ENCODE data around the gene WIPF2. TPM values are rescaled to one million over a fixed set of nuclear protein-coding genes. Genes with fewer than 3 reads are reported as not detected.

The WIPF2 gene
- total and polyA plus RNA-seq, 2 experiments from 2014 or later: 10.3 to 23.8 TPM

- Histone ChIP-seq H4K20me1 (ENCODE audit: insufficient read depth, poor library complexity, severe bottlenecking) (peaks cover 60% of the 10 kb centered on the region), H3K4me1 (ENCODE audit: insufficient read depth) (peaks cover 75% of the 10 kb centered on the region), H3K79me2 (peaks cover 99% of the 10 kb centered on the region), H3K9me3 (ENCODE audit: low read depth) (no peaks in the 10 kb centered on the region), H3K4me2 (peak overlapping the region; percentile 16), H3K4me3 (no peak overlapping the region), H3K36me3 (replicated peaks; ENCODE audit: insufficient read depth, low read depth) (no peaks in the 10 kb centered on the region), H2AFZ (no peak overlapping the region), H3K27ac (no peak overlapping the region), H3K9me2 (replicated peaks; ENCODE audit: insufficient read depth) (no peaks in the 10 kb centered on the region), H3K27me3 (no peaks in the 10 kb centered on the region)
- 57% methylated on average over 1 of the region's 1 CpG for WGBS (ENCODE audit: low lambda C conversion rate, missing lambda C conversion rate)
- no peak for DNase-seq (ENCODE audit: low spot score)
- TF ChIP-seq EZH2 (IDR thresholded peaks at IDR 0.05; ENCODE audit: borderline replicate concordance): no peak
Measured at GRCh38 chr17:40326832-40327199, 107.7 kb downstream of the WIPF2 start.

- no peak for DNase-seq (ENCODE audit: low spot score)
- TF ChIP-seq EZH2phosphoT487 (IDR thresholded peaks at IDR 0.05; ENCODE audit: low read depth, severe bottlenecking, unreplicated experiment): no peak
- no peak for TF ChIP-seq EZH2 (IDR thresholded peaks at IDR 0.05; ENCODE audit: borderline replicate concordance)
- TF ChIP-seq CTCF (IDR thresholded peaks at IDR 0.05; ENCODE audit: poor library complexity): no peak
- H3K9me2 ChIP-seq (replicated peaks; ENCODE audit: insufficient read depth): no peaks in the 10 kb centered on the region
- H3K4me1 ChIP-seq (ENCODE audit: insufficient read depth): peaks cover 75% of the 10 kb centered on the region
- peaks cover 55% of the 10 kb centered on the region for H4K20me1 ChIP-seq (ENCODE audit: insufficient read depth, poor library complexity, severe bottlenecking)
- peak overlapping the region; percentile 16 for H3K4me2 ChIP-seq
- no peaks in the 10 kb centered on the region for H3K36me3 ChIP-seq (replicated peaks; ENCODE audit: insufficient read depth, low read depth)
- no peak overlapping the region for H3K27ac ChIP-seq
- WGBS (ENCODE audit: low lambda C conversion rate, missing lambda C conversion rate): 85% methylated on average over 4 of the region's 4 CpGs
- no peak overlapping the region for H2AFZ ChIP-seq
- H3K27me3 ChIP-seq: no peaks in the 10 kb centered on the region
- H3K79me2 ChIP-seq: peaks cover 98% of the 10 kb centered on the region
- H3K4me3 ChIP-seq: no peak overlapping the region
- no peaks in the 10 kb centered on the region for H3K9me3 ChIP-seq (ENCODE audit: low read depth)
Measured at GRCh38 chr17:40327244-40327729, 108.2 kb downstream of the WIPF2 start.

- peaks cover 49% of the 10 kb centered on the region for H4K20me1 ChIP-seq (ENCODE audit: insufficient read depth, poor library complexity, severe bottlenecking)
- peaks cover 76% of the 10 kb centered on the region for H3K4me1 ChIP-seq (ENCODE audit: insufficient read depth)
- no peak overlapping the region for H3K4me3 ChIP-seq
- DNase-seq (ENCODE audit: low spot score): no peak
- no peaks in the 10 kb centered on the region for H3K36me3 ChIP-seq (replicated peaks; ENCODE audit: insufficient read depth, low read depth)
- 32% methylated on average over 2 of the region's 3 CpGs for WGBS (ENCODE audit: low lambda C conversion rate, missing lambda C conversion rate)
- no peaks in the 10 kb centered on the region for H3K9me2 ChIP-seq (replicated peaks; ENCODE audit: insufficient read depth)
- H3K27ac ChIP-seq: peak overlapping the region; percentile 57
- peak overlapping the region; percentile 5 for H3K4me2 ChIP-seq
- no peaks in the 10 kb centered on the region for H3K27me3 ChIP-seq
- H3K9me3 ChIP-seq (ENCODE audit: low read depth): no peaks in the 10 kb centered on the region
- TF ChIP-seq EZH2phosphoT487 (IDR thresholded peaks at IDR 0.05; ENCODE audit: low read depth, severe bottlenecking, unreplicated experiment): no peak
- TF ChIP-seq EZH2 (IDR thresholded peaks at IDR 0.05; ENCODE audit: borderline replicate concordance): no peak
- TF ChIP-seq CTCF (IDR thresholded peaks at IDR 0.05; ENCODE audit: poor library complexity): no peak
- no peak overlapping the region for H2AFZ ChIP-seq
- peaks cover 97% of the 10 kb centered on the region for H3K79me2 ChIP-seq
Measured at GRCh38 chr17:40327735-40328385, 108.8 kb downstream of the WIPF2 start.

- Histone ChIP-seq H3K4me3 (no peak overlapping the region), H3K4me2 (peak overlapping the region; percentile 5), H4K20me1 (ENCODE audit: insufficient read depth, poor library complexity, severe bottlenecking) (peaks cover 45% of the 10 kb centered on the region), H3K27me3 (no peaks in the 10 kb centered on the region), H3K36me3 (replicated peaks; ENCODE audit: insufficient read depth, low read depth) (no peaks in the 10 kb centered on the region), H3K9me2 (replicated peaks; ENCODE audit: insufficient read depth) (no peaks in the 10 kb centered on the region), H3K79me2 (peaks cover 97% of the 10 kb centered on the region), H3K27ac (peak overlapping the region; percentile 57), H3K9me3 (ENCODE audit: low read depth) (no peaks in the 10 kb centered on the region), H3K4me1 (ENCODE audit: insufficient read depth) (peaks cover 71% of the 10 kb centered on the region), H2AFZ (no peak overlapping the region)
- DNase-seq (ENCODE audit: low spot score): no peak
- no peak for TF ChIP-seq EZH2 (IDR thresholded peaks at IDR 0.05; ENCODE audit: borderline replicate concordance)
- WGBS (ENCODE audit: low lambda C conversion rate, missing lambda C conversion rate): 96% methylated on average over 2 of the region's 2 CpGs
Measured at GRCh38 chr17:40328386-40328766, 109.3 kb downstream of the WIPF2 start.

Data from hepatocyte (in vitro differentiated cells).